ENCODE measurements around the gene MAP7.

MAP7 gene

GRCh38 chr6:136534268-136534667 lies 16.0 kb downstream of the MAP7 start:
- TF ChIP-seq CTCF (IDR thresholded peaks at IDR 0.05; ENCODE audit: low read length): no peak
- TF ChIP-seq EZH2phosphoT487 (IDR thresholded peaks at IDR 0.05; ENCODE audit: low read length): no peak
- TF ChIP-seq EZH2 (optimal IDR thresholded peaks at IDR 0.05; ENCODE audit: low read depth, low read length): no peak
- Histone ChIP-seq H3K27me3 (replicated peaks; ENCODE audit: insufficient read depth, low read length) (no peaks in the 10 kb centered on the region), H3K9me3 (replicated peaks; ENCODE audit: insufficient read depth, low read length) (no peaks in the 10 kb centered on the region), H3K4me1 (ENCODE audit: low read length) (peaks cover 4% of the 10 kb centered on the region; the same call in 1 of the 2 replicates), H3F3A (ENCODE audit: insufficient read depth, low read length) (no peaks in the 10 kb centered on the region), H3K9me2 (replicated peaks; ENCODE audit: insufficient read depth, low read length) (no peaks in the 10 kb centered on the region), H4K20me1 (ENCODE audit: insufficient read depth, low read length) (no peaks in the 10 kb centered on the region), H3K36me3 (replicated peaks; ENCODE audit: insufficient read depth, low read length) (no peaks in the 10 kb centered on the region), H2AFZ (ENCODE audit: low read length) (no peak overlapping the region), H3K79me2 (ENCODE audit: low read length) (no peaks in the 10 kb centered on the region), H3K9ac (ENCODE audit: low read length) (no peak overlapping the region), H3K4me3 (ENCODE audit: low read length) (no peak overlapping the region), H3K4me2 (ENCODE audit: low read depth, low read length) (no peak overlapping the region), H3K27ac (ENCODE audit: low read length) (no peak overlapping the region)
- DNase-seq: no peak

GRCh38 chr6:136533487-136533886 lies 16.7 kb downstream of the MAP7 start:
- H3K36me3 ChIP-seq (replicated peaks; ENCODE audit: insufficient read depth, low read length): no peaks in the 10 kb centered on the region
- H3K4me3 ChIP-seq (ENCODE audit: low read length): no peak overlapping the region
- no peaks in the 10 kb centered on the region for H3K9me3 ChIP-seq (replicated peaks; ENCODE audit: insufficient read depth, low read length)
- no peaks in the 10 kb centered on the region for H3F3A ChIP-seq (ENCODE audit: insufficient read depth, low read length)
- no peak overlapping the region for H3K27ac ChIP-seq (ENCODE audit: low read length)
- H3K9ac ChIP-seq (ENCODE audit: low read length): no peak overlapping the region
- H3K4me1 ChIP-seq (ENCODE audit: low read length): peaks cover 4% of the 10 kb centered on the region; the same call in 1 of the 2 replicates
- H4K20me1 ChIP-seq (ENCODE audit: insufficient read depth, low read length): no peaks in the 10 kb centered on the region
- no peaks in the 10 kb centered on the region for H3K9me2 ChIP-seq (replicated peaks; ENCODE audit: insufficient read depth, low read length)
- no peak overlapping the region for H2AFZ ChIP-seq (ENCODE audit: low read length)
- no peak for TF ChIP-seq EZH2 (optimal IDR thresholded peaks at IDR 0.05; ENCODE audit: low read depth, low read length)
- no peak for TF ChIP-seq CTCF (IDR thresholded peaks at IDR 0.05; ENCODE audit: low read length)
- TF ChIP-seq EZH2phosphoT487 (IDR thresholded peaks at IDR 0.05; ENCODE audit: low read length): no peak
- H3K27me3 ChIP-seq (replicated peaks; ENCODE audit: insufficient read depth, low read length): no peaks in the 10 kb centered on the region
- DNase-seq: no peak
- 0 out of 2 replicates have a peak, but pooled peaks cover 3% of the 10 kb centered on the region for H3K79me2 ChIP-seq (ENCODE audit: low read length)
- H3K4me2 ChIP-seq (ENCODE audit: low read depth, low read length): no peak overlapping the region

- DNase-seq: no peak
- Histone ChIP-seq H3K4me2 (ENCODE audit: low read depth, low read length) (no peak overlapping the region), H4K20me1 (ENCODE audit: insufficient read depth, low read length) (no peaks in the 10 kb centered on the region), H3K9me2 (replicated peaks; ENCODE audit: insufficient read depth, low read length) (no peaks in the 10 kb centered on the region), H3K9ac (ENCODE audit: low read length) (no peak overlapping the region), H3K27ac (ENCODE audit: low read length) (no peak overlapping the region), H3K36me3 (replicated peaks; ENCODE audit: insufficient read depth, low read length) (no peaks in the 10 kb centered on the region), H3F3A (ENCODE audit: insufficient read depth, low read length) (no peaks in the 10 kb centered on the region), H3K4me1 (ENCODE audit: low read length) (peaks cover 4% of the 10 kb centered on the region; the same call in 1 of the 2 replicates), H3K4me3 (ENCODE audit: low read length) (no peak overlapping the region), H3K27me3 (replicated peaks; ENCODE audit: insufficient read depth, low read length) (no peaks in the 10 kb centered on the region), H3K79me2 (ENCODE audit: low read length) (0 out of 2 replicates have a peak, but pooled peaks cover 3% of the 10 kb centered on the region), H2AFZ (ENCODE audit: low read length) (no peak overlapping the region), H3K9me3 (replicated peaks; ENCODE audit: insufficient read depth, low read length) (no peaks in the 10 kb centered on the region)
- TF ChIP-seq CTCF (IDR thresholded peaks at IDR 0.05; ENCODE audit: low read length) (no peak), EZH2 (optimal IDR thresholded peaks at IDR 0.05; ENCODE audit: low read depth, low read length) (no peak), EZH2phosphoT487 (IDR thresholded peaks at IDR 0.05; ENCODE audit: low read length) (no peak)
Measured at GRCh38 chr6:136532030-136532429, 18.2 kb downstream of the MAP7 start.

Data from MM.1S (cell line).